ENCODE data around the gene CBFB.

DNA sequence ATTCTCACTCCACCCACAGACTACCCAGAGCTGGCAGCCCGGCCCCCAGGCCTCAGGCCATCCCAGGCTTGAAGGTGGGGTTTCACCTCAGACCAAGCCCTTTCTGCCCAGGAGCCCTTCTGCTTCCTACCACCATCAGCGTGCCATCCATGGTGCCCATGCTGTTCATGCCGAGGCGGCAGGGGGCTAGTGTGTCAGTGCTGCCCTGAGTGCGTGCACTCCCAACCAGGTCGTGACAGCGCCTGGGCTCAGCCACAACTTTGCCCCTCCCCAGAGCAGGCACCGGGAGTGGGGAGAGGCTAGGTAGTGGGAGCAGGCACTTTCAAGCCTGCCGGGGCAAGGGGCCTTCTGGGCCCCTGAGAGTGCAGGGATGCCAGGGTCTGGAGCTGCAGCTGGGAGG, 113.4 kb downstream of the CBFB start:
- TF ChIP-seq GATA3 (IDR thresholded peaks at IDR 0.05; ENCODE audit: low read depth, low read length): no peak
- no peak for TF ChIP-seq GATA2 (IDR thresholded peaks at IDR 0.05; ENCODE audit: low read depth, low read length)
